ENCODE measurements around the gene CHDH. TPM values are rescaled to one million over a fixed set of nuclear protein-coding genes. Genes with fewer than 3 reads are reported as not detected.

CHDH gene
- polyA plus RNA-seq, 2 of the 4 experiments (the other 2 are of a cell fraction): 1.1 to 2.8 TPM

DNA sequence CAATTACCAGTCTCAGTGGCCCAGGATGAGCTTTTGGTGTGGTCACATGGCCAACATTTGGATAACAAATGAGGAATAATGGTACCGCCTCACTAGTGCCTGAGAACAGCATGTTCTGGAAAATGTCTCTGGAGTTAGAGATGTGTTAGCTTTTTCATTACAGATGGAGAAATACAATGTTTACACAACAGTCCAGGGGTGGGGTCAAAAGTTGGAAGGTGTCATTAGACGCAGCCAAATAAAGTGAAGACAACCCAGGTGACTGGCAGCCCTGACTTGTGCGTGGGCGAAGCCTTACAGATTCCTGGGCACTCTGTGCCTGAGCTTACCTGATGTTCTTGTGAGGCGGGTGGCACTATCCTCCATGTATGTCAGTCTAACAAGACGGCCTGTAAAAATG lies 13.0 kb upstream of the CHDH start (continued):
- TF ChIP-seq, protein P1, sequence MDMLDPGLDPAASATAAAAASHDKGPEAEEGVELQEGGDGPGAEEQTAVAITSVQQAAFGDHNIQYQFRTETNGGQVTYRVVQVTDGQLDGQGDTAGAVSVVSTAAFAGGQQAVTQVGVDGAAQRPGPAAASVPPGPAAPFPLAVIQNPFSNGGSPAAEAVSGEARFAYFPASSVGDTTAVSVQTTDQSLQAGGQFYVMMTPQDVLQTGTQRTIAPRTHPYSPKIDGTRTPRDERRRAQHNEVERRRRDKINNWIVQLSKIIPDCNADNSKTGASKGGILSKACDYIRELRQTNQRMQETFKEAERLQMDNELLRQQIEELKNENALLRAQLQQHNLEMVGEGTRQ (IDR thresholded peaks at IDR 0.05): no peak
- TF ChIP-seq, protein P2, sequence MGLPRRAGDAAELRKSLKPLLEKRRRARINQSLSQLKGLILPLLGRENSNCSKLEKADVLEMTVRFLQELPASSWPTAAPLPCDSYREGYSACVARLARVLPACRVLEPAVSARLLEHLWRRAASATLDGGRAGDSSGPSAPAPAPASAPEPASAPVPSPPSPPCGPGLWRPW (IDR thresholded peaks at IDR 0.05): no peak
- TF ChIP-seq, protein P3, sequence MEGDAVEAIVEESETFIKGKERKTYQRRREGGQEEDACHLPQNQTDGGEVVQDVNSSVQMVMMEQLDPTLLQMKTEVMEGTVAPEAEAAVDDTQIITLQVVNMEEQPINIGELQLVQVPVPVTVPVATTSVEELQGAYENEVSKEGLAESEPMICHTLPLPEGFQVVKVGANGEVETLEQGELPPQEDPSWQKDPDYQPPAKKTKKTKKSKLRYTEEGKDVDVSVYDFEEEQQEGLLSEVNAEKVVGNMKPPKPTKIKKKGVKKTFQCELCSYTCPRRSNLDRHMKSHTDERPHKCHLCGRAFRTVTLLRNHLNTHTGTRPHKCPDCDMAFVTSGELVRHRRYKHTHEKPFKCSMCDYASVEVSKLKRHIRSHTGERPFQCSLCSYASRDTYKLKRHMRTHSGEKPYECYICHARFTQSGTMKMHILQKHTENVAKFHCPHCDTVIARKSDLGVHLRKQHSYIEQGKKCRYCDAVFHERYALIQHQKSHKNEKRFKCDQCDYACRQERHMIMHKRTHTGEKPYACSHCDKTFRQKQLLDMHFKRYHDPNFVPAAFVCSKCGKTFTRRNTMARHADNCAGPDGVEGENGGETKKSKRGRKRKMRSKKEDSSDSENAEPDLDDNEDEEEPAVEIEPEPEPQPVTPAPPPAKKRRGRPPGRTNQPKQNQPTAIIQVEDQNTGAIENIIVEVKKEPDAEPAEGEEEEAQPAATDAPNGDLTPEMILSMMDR (IDR thresholded peaks at IDR 0.05): no peak
- TF ChIP-seq GATA3 (IDR thresholded peaks at IDR 0.05; ENCODE audit: borderline replicate concordance): no peak
- TF ChIP-seq RAD21 (conservative IDR thresholded peaks at IDR 0.05 in 1 of 2, IDR thresholded peaks at IDR 0.05 in 1 of 2): no peak
- TF ChIP-seq HEYL (CRISPR knock-in tag; IDR thresholded peaks at IDR 0.05): no peak

DNA sequence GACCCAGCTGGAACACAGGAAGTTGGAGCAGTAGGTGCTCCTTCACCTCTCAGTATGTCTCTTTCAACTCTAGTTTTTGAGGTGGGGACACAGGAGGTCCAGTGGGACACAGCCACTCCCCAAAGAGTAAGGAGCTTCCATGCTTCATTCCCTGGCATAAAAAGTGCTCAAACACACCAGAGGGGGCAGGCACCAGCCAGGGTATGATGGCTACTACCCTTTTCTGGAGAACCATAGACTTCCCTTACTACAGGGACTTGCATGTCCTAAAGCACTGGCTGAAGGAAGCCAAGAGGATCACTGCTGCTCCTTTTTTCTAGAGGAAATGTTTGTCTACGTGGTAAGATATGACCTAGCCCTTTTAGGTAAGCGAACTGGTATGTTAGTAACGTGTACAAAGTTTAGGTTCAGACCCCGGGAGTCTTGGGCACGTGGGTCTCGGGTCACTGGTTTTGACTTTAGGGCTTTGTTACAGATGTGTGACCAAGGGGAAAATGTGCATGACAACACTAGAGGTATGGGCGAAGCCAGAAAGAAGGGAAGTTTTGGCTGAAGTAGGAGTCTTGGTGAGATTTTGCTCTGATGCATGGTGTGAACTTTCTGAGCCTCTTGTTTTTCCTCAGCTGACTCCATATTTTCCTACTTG lies 12.0 kb upstream of the CHDH start:
- FAIRE-seq (no peak), DNase-seq (ENCODE audit: low read depth in 1 of 2, low spot score in 1 of 2) (no peak), ATAC-seq (peak in 1 of 2 experiments; percentile 30; a peak in 1 of 6 replicates)
- 91% methylated on average over 7 of the region's 7 CpGs for WGBS (ENCODE audit: missing lambda C conversion rate)
- TF ChIP-seq CEBPB (IDR thresholded peaks at IDR 0.05) (no peak), BHLHE40 (IDR thresholded peaks at IDR 0.05; ENCODE audit: low read depth, low read length) (no peak), RFX5 (IDR thresholded peaks at IDR 0.05) (no peak), HEYL (CRISPR knock-in tag; IDR thresholded peaks at IDR 0.05) (no peak), RCOR1 (IDR thresholded peaks at IDR 0.05; ENCODE audit: low read depth, low read length) (no peak), EP300 (IDR thresholded peaks at IDR 0.05) (no peak), MAFK (IDR thresholded peaks at IDR 0.05; ENCODE audit: partially characterized antibody) (no peak), CHD2 (IDR thresholded peaks at IDR 0.05; ENCODE audit: low read length, partially characterized antibody) (no peak), CBX2 (IDR thresholded peaks at IDR 0.05; ENCODE audit: borderline replicate concordance, low read depth) (no peak)
- TF ChIP-seq, protein P4, sequence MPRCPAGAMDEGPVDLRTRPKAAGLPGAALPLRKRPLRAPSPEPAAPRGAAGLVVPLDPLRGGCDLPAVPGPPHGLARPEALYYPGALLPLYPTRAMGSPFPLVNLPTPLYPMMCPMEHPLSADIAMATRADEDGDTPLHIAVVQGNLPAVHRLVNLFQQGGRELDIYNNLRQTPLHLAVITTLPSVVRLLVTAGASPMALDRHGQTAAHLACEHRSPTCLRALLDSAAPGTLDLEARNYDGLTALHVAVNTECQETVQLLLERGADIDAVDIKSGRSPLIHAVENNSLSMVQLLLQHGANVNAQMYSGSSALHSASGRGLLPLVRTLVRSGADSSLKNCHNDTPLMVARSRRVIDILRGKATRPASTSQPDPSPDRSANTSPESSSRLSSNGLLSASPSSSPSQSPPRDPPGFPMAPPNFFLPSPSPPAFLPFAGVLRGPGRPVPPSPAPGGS (IDR thresholded peaks at IDR 0.05): no peak
- Histone ChIP-seq H3K4me3 (no peak overlapping the region), H3K4me1 (no peaks in the 10 kb centered on the region), H3K27ac (no peak overlapping the region), H3K4me2 (no peak overlapping the region), H3K9me3 (no peaks in the 10 kb centered on the region)
- ChIA-PET CTCF (interaction anchor here (1.3 to 1.8 kb wide), 2 partner anchors 9 to 13 kb away, joined by 3 to 4 read pairs; no protein-coding TSS in a partner anchor), POLR2A (no interaction called here)

DNA sequence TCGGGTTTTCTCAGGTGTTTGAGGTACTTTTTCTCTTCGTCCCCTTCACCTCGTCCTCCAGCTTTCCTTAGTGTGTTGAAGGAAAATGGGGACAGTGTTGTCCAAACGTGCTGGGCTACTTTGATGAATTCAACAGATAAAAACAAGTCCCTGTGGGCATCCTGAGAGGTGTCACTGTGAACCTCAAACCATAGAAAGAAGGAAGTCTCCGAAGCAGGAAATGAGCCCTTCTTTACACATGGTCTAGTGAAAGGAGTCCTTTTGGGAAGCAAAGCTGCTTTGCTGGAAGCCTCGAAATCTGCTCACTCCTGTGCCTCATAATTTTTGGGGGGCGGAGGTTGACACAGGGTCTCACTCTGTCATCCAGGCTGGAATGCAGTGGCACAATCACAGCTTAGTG lies 10.7 kb upstream of the CHDH start:
- no peak overlapping the region for H3K4me2 ChIP-seq
- H3K4me3 ChIP-seq: no peak overlapping the region
- WGBS (ENCODE audit: missing lambda C conversion rate): 68% methylated on average over 7 of the region's 7 CpGs
- no peak for DNase-seq (ENCODE audit: low read depth in 1 of 2, low spot score in 1 of 2)
- CTCF ChIA-PET: interaction anchor here (1.3 to 1.8 kb wide), 2 partner anchors 11 kb away, joined by 3 to 4 read pairs; no protein-coding TSS in a partner anchor
- no peak for FAIRE-seq
- H3K9me3 ChIP-seq: no peaks in the 10 kb centered on the region
- H3K4me1 ChIP-seq: no peaks in the 10 kb centered on the region
- TF ChIP-seq RCOR1 (IDR thresholded peaks at IDR 0.05; ENCODE audit: low read depth, low read length) (no peak), HEYL (CRISPR knock-in tag; IDR thresholded peaks at IDR 0.05) (no peak), RFX5 (IDR thresholded peaks at IDR 0.05) (no peak), TFCP2L1 (CRISPR knock-in tag; IDR thresholded peaks at IDR 0.05) (no peak), RAD21 (conservative IDR thresholded peaks at IDR 0.05 in 1 of 2, IDR thresholded peaks at IDR 0.05 in 1 of 2) (no peak), ESRRA (IDR thresholded peaks at IDR 0.05; ENCODE audit: borderline replicate concordance, low read length) (no peak), ZC3H11A (IDR thresholded peaks at IDR 0.05) (no peak), MAZ (IDR thresholded peaks at IDR 0.05; ENCODE audit: borderline replicate concordance, low read depth, low read length) (no peak), FOSL2 (IDR thresholded peaks at IDR 0.05) (no peak), FOSL2 (CRISPR knock-in tag; IDR thresholded peaks at IDR 0.05) (no peak)
- TF ChIP-seq, protein P5, sequence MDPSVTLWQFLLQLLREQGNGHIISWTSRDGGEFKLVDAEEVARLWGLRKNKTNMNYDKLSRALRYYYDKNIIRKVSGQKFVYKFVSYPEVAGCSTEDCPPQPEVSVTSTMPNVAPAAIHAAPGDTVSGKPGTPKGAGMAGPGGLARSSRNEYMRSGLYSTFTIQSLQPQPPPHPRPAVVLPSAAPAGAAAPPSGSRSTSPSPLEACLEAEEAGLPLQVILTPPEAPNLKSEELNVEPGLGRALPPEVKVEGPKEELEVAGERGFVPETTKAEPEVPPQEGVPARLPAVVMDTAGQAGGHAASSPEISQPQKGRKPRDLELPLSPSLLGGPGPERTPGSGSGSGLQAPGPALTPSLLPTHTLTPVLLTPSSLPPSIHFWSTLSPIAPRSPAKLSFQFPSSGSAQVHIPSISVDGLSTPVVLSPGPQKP (IDR thresholded peaks at IDR 0.05; ENCODE audit: low read depth, low read length): no peak
- TF ChIP-seq, protein P6, sequence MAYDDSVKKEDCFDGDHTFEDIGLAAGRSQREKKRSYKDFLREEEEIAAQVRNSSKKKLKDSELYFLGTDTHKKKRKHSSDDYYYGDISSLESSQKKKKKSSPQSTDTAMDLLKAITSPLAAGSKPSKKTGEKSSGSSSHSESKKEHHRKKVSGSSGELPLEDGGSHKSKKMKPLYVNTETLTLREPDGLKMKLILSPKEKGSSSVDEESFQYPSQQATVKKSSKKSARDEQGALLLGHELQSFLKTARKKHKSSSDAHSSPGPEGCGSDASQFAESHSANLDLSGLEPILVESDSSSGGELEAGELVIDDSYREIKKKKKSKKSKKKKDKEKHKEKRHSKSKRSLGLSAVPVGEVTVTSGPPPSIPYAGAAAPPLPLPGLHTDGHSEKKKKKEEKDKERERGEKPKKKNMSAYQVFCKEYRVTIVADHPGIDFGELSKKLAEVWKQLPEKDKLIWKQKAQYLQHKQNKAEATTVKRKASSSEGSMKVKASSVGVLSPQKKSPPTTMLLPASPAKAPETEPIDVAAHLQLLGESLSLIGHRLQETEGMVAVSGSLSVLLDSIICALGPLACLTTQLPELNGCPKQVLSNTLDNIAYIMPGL (CRISPR knock-in tag; IDR thresholded peaks at IDR 0.05; ENCODE audit: borderline replicate concordance): no peak
- TF ChIP-seq, protein P2 (IDR thresholded peaks at IDR 0.05): no peak
- POLR2A ChIA-PET: no interaction called here
- no peak overlapping the region for H3K27ac ChIP-seq
- no peak for ATAC-seq

All from A549 (cell line).